Amniotic stem cell (primary cell): Measurements from ENCODE around the gene PTPRG.

Experiments used
- DNase-seq: peaks from one replicate; lab custom pipeline; 2025; lab: John Stamatoyannopoulos, UW

PTPRG gene

DNA sequence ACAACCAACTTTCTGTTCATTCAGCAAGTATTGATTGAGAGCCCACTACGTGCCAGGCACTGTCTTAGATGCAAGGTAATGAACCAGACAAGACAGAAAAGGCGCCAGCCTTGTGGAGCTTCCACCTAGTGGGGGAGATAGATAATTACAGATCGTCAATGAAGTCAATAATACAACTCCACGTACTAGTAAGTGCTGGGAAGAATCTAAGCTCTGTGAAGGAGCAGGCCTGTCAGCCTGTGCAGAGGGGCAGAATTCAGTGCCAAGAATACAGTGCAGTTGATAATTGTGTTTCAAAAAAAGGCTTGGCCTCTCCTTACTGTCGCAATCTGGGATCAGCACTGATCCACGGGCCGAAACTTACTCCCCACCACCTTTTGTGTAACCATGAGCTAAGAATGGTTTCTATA lies 625.7 kb downstream of the PTPRG start:
- no peak for DNase-seq

DNA sequence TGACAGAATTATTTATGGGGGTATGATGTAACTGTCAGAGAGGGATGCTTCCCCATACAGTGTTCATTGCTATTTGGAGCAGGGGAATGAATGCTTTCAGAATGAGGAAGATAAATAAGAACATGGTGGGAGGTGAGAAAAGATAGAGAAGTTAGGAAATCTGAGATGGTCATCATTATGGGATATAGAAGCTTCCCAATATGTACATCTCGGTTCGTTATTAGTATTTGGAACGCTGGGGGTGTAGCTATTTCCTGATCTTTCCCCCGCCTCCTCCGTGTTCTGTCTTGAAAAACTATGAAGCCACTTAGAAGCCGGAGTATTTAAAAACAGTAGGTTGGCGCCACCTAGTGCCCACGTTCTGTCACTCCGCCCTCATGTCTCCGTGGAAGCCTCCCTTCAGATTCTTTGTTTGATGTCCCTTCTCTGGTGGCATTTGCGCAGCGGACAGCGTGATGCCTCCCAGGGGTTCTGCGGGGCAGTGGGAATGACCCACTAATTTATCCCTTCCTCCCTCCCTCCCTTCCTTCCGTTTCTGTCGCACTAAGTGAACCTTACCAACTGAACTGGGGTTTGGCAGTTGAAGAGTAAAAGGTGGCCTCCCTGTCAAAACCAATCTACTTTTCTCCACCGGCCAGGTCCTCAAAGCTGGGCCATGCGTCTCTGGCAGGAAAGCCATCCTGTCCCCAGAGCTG lies 627.5 kb downstream of the PTPRG start:
- peak; percentile 15 for DNase-seq

DNA sequence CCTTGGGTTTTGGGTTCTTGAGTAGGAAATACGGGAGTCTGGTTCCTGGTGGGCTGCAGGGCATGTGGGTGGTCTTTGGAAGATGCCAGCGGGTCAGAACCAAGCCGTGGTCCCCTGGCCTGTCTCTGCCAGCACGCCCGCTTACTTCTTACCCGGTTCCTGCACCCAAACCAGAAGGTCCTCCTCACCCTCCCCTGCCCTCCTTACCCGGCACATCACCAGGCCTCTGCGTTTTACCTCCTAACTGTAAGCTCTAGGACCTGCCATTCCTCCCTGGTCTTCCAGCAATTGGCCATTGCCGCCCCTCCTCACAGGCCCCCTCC lies 628.0 kb downstream of the PTPRG start:
- DNase-seq: no peak

DNA sequence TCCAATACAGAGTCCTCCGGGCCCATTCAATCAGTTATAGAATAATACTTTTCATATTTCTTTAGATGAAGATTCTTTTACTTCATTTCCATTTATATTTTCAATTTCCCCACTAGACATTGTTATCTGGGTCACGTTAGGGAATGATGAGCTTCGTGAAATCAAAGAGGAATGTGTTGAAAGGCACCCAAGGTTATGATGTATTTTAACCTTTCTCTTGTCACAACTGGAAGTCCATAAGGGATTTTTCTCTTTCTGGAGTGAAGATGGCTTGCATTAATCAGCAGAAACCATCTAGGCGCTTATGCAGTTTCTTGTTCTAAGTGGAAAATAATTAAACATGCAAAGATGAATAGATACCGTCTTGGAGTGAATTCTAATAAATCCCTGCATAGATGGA lies 631.5 kb downstream of the PTPRG start:
- DNase-seq: no peak

DNA sequence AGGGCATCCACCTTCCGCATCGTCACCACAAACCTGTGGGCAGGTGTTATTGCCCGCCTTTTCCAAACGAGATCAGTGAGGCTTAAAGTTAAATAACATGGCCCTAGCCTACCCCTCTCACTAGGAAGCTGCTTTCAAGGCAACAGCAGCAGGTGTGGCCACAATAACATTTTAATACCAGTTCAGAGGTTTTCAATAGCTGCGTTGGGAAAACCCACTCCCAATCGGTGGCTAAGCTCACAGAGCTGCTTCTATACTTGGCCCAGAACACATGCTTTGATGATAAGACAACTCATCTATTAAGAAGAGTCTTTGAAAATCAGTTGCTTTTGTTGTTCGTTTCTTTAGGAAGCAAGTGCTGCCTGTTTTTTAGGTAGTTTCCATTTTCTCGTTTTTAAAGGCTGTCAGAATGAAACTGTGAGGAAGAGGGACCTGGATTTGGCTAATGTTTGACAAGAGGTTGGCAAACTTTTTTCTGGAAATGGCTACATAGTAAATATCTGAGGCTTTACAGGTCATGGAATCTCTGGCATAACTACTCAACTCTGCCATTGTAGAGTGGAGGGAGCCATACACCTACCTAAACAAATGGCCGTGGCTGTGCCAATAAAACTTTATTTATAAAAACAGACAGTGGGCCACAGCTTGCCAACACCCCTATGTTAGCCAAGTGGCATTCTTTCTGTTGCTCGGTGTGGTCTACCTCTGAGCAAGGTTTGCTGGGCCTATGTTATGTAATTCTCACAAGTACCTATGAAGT lies 632.4 kb downstream of the PTPRG start:
- no peak for DNase-seq

DNA sequence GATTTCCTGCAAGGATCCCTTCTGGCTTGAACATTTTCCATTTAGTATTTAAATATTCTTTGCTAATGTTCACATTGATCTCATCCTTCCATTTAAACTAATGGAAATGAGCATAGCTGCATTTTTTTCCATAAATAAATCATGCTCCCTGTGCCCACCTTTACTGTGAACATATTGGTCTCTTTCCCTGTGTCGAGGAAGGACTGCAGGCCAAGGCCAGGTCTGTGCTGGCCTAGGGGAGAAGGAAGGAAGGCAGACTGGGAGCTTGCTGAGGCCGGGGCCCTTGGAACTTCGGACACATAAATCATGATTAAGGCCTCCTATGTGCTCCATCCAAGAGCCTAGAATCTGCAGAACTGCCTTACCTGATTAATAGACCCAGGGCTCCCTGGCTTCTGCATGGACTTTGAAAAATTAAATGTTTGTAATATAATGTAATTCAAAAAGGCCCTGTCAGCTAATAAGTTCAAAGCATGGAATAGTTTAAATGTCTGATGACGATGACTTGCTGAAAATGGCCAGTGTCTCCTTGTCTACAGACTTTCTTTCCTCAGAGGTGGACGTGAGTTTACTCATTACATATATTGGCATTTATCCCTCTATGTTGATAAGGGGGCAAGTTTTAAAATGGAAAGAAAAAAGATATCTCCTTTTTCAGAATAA lies 636.1 kb downstream of the PTPRG start:
- no peak for DNase-seq

DNA sequence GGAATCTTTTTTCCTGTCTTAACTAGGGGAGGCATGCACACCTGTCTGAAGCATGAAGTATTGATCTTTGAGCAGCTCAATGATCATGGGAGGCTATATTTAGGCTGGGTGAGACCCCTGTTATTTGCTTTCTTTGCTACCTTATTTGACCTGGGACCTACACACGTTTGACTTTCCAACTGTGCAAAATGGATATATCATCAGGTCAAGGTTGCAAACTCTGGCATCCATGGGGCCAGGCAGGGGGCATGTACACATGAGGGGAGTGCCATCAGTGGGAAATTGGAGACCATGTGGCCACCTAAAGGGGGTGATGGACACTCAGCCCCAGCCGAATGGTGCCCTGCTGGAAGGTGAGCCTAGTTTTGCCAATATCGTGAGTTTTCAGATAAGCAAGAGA lies 637.8 kb downstream of the PTPRG start:
- no peak for DNase-seq

DNA sequence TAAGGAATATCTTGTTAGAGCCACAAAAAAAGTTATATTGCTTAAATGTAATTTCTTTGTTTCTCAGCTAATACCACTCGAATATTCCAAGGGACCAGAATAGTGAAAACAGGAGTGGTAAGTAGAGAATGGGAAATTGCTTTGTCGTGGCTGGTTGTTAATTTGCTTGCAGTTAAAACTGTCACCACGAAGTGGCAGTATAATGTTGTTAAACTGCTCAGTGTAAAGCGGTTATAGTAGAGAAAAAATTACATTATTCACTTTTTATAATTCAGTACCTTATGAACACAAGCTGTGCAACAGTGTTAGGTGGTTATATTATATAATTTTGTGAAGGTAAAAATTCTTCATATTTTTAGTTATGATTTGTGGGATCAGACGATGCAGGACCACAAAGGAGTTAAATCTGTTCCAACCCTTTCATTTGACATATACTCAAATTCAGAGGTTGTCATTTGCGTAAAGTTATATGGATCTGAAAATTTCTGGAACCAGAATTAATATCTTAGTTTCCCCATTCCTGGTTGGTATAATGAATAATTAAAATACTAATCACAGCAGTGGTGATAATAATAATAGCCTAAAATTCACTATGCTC lies 640.2 kb downstream of the PTPRG start:
- no peak for DNase-seq

DNA sequence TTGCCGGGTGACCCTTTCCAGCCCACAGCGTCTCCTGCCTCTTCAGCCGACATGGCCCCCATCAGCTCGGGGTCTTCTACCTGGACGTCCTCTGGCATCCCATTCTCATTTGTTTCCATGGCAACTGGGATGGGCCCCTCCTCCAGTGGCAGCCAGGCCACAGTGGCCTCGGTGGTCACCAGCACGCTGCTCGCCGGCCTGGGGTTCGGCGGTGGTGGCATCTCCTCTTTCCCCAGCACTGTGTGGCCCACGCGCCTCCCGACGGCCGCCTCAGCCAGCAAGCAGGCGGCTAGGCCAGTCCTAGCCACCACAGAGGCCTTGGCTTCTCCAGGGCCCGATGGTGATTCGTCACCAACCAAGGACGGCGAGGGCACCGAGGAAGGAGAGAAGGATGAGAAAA lies 641.8 kb downstream of the PTPRG start:
- DNase-seq: no peak

DNA sequence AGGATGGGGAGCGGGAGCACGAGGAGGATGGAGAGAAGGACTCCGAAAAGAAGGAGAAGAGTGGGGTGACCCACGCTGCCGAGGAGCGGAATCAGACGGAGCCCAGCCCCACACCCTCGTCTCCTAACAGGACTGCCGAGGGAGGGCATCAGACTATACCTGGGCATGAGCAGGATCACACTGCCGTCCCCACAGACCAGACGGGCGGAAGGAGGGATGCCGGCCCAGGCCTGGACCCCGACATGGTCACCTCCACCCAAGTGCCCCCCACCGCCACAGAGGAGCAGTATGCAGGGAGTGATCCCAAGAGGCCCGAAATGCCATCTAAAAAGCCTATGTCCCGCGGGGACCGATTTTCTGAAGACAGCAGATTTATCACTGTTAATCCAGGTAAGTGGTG lies 642.2 kb downstream of the PTPRG start:
- DNase-seq: no peak

DNA sequence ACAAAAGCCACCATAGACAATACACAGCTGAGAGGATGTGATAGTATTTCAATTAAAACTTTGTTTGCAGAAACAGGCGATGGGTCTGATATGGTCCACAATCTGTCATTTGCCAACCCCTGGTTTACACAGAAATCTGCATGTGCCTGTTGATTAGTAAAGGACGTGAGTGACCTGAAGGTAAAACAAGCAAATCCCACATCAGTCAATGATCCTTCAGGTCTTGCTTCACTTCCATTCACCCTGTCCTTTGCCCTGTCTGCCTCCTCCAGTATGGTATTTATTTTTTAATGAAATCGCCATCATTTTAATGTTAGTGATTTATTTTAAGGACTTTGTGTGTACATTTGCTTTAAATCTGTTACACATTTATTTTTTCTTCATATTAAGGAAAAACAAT lies 645.8 kb downstream of the PTPRG start:
- no peak for DNase-seq

DNA sequence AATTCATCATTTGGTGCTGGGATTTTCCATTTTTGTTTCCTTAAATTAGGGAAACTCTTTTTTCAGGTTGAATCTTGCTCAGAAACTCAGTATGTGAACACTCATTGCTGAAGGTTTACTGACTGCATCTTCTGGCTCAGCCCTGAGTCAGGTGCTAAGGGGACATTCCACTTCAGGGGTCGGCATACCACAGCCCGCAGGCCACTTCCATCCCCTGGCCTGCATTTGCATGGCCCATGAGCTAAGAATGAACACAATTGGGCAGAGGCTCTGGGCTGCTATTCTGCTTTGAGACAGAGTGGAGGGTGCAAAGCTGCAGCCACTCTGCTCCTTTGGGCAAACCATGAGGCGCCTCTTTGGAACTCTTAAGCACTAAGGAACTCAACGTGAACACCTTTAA lies 647.0 kb downstream of the PTPRG start:
- no peak for DNase-seq

DNA sequence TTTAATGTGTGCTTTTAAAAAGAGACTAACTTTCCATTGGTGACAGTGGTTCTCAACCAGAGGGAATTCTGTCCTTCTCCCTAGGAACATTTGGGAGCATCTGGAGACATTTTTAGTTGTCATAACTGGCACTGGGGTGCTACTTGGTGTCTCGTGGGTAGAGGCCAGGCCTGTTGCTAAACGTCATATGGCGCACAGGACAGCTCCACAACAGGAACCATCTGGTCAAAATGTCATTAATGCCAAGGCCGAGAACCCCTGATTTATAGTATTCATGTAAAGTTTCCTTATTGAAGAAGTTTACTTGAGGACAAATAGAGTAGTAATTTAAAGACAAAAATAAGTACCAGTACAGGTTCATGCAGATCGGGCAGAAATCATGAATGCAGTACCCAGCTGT lies 647.7 kb downstream of the PTPRG start:
- DNase-seq: no peak

DNA sequence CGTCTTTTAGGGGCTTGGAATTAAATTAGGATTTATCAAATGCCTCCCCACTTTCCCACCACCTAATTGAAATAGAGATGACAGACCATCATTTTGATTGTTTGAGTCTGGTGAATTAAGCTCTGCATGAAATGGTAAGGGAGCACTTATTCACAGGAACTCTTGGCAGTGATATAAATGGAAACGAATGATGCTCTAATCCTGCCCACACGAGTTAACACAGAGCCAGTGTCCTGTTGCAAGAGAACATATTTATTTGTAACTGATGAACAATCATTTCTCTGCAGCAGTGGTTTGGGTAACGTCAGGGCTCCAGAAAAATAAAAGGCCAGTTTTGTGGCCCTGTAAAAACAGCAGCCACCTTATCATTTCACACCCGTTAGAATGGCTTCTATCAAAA lies 648.6 kb downstream of the PTPRG start:
- DNase-seq: no peak

DNA sequence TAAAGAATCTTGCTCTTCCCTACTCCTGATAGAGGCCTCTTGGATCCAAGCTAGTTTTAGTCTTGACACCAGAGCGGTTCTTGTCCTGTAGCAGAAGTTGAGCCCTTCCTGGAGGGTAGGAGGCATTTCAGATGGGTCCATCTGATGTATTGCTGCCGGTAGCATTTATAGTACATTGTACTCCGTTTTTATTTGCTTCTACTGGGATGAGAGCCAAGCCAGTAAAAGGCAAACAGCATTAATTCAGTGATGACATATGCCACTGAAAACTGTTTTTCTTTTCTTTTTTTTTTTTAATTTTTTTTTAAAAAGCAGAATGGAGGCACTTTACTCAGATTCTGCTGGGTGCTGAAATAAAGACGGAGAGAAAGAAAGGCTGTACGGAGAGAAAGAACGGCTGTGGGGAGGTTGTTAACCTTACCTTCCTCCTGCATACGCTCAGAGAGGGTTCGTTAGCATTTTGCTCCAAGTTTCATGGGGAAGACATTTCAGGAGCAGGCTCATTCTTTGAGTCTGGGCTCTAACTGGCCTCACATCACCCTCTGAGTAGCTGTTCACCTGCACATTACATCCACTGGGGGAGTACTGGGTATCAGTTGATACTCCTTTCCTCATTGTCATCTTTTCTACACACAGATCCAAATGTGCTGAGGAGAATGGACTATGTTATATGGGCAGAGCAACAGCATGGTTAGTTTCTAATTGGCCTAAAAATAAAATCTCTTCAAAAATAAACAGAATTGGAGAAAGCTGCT lies 650.5 kb downstream of the PTPRG start:
- DNase-seq: no peak

DNA sequence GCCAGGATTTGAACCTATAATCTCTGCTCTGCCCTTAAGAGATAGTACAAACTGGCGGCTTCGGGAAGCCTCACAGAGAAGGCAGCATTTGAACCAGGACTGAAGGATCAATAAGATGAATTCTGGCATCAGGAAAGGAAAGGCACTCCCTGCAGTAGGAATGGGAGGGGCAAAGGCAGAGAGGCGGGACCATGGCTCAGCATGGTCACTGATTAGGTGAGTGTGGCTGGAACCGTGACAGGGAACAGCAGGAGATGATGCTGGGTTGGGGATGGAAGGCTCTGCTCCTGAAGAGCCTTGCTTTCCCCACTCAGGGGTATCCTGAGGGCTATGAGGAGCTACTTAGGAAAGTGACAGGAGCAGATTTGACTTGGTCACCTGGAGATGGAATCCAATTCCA lies 653.5 kb downstream of the PTPRG start:
- no peak for DNase-seq

DNA sequence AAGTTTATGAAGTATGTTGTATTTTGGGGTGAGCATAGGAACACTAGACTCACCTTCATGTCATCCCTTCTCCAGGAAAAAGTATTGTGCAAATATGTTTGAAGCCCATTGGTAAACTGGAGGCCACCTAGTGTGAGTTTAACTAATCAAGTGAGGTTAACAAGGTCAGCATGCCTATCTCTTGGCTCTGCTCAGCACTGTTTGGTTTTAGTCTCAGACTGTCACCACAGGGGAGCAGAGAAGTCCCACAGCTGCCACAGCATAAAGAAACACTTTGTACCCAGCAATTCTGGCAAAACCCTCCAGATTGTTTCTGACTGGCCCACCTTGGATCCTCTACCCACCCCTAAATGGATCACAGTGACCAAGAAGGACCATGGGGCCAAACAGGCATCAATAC lies 659.2 kb downstream of the PTPRG start:
- DNase-seq: no peak

DNA sequence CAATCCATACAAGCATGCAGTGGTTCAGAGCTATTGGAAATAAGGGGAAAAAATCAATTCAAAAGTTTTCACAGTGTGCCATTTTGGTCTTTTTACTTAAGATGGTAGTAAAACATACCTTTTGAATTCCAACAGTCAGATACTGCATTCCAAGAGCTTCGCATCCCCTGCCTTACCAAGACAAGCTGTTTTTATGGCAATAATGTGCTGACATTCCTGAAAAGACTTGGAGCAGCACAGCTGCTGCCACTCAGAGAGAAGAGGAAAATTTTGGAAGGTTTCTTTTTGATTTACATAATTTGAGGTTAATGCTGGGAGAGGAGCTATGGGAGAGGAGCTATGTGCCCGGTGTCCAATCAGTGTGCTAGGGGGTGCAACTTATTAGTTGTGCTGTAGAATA lies 663.7 kb downstream of the PTPRG start:
- no peak for DNase-seq

DNA sequence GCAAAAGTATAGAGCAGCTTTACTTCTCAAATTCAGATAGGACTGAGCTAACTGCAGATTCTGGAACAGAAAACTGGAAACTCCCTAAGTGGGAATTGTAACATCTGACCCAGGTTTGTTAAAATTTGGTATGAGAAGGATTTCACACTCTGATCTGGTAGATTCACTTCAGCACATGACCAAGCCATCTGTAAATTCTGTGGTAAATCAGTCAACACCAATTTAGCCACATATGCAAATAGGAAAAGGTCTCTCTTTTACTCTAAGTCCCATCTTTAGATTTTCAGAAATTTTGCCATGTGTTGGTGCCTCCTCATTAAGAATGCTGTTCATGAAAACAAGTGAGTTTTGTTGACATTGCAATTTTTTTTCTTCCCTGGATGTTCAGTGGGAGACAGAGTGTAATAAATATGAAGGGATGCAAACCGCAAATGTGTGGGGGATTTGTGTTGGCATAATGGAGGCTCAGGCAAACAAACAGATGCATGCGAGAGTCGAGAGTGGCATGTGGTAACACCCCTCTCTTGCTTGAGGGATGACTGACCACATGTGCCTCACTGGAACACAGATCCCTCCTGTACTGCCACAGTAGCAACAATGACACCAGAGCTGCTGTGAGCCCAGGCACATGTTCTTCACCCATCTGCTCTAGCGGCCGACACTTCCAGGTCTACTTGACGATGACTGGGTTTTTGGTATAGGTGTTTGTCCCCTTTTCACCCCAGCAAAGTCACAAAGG lies 665.4 kb downstream of the PTPRG start:
- DNase-seq: no peak

DNA sequence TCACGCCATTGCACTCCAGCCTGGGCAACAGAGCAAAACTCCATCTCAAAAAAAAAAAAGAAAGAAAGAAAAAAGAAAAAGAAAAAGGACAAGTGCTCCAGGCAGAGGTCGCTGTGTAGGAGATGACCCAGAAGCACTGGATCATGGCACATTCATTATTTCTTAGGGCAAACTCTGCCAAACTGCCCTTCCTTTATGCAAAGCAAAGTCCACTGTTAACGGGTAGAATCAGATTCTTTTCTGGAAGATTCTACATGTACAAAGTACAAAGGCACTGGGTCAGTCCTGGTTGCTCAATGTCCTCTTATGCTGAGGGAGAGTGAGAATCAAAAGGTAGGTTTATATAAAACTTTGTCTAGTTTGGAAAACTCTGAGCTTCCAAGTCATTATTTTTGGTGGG lies 667.1 kb downstream of the PTPRG start:
- no peak for DNase-seq

DNA sequence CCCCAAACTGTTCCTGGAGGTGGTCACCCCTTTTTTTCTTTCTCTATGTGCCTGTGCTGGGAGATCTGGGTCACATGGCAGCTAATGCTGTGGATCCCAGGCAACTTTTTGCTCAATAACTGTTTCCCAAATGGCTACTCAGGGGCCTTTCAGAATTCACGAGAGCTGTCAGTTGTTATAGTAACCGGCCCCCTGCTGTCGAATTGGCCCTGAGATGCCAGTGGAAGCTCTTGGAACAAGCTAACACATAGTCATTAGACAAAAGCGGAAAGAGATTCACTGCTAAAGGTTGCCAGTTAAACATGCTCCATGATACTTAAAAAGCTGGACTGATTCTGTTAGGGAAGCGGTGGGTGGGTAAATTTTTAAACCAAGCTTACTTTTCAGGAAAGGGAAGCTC lies 667.8 kb downstream of the PTPRG start:
- DNase-seq: no peak

DNA sequence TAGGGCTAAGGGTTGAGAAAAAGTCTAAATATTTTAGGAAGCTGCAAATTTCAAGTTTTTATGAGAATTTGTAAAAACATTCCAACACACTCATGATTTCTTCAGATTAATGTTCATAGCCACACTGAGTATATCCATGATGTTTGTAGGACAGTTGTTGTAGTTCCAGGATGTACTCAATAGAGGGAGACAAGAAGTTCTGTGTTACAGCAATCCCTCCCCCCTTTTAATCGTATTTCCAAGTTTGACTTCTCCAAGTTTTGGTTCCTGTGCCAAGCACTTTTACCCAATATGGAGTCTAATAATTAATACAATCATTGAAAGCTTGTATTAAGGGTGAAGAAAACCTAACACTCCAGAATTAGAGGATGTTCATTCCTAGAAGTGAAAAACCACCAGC lies 668.5 kb downstream of the PTPRG start:
- DNase-seq: no peak
